Ascending aorta (tissue), 2 donors: ENCODE results near the gene SPNS2. TPM values are rescaled to one million over a fixed set of nuclear protein-coding genes. Genes with fewer than 3 reads are reported as not detected.

Experiments used
- DNase-seq, 2 donors: peaks; one replicate each; pipeline ENCODE4 v3.0.0-alpha.2; 2019; ENCODE audit warnings: low spot score in 2 of 2
- H3K27ac ChIP-seq, 2 donors: fragments of 200-600 bp; sonication (generic); one replicate each; pipeline ENCODE4 v1.5.1; 2016 to 2017; ENCODE audit warnings: mild to moderate bottlenecking in 1 of 2
- H3K27me3 ChIP-seq: fragments of 200-600 bp; sonication (generic); one replicate; pipeline ENCODE4 v1.5.1; 2017
- H3K36me3 ChIP-seq, 2 donors: fragments of 200-600 bp; sonication (generic); one replicate each; pipeline ENCODE4 v1.5.1; 2016
- H3K4me1 ChIP-seq, 2 donors: fragments of 200-600 bp; sonication (generic); one replicate each; pipeline ENCODE4 v1.5.1; 2016 to 2017; ENCODE audit warnings: mild to moderate bottlenecking in 1 of 2
- H3K4me3 ChIP-seq, 2 donors: fragments of 200-600 bp; sonication (generic); one replicate each; pipeline ENCODE4 v1.5.1; 2016 to 2017; ENCODE audit warnings: mild to moderate bottlenecking in 1 of 2
- H3K9me3 ChIP-seq, 2 donors: fragments of 200-600 bp; sonication (generic); one replicate each; pipeline ENCODE4 v1.5.1; 2016
- CTCF ChIP-seq, 3 experiments: fragments of 200-600 bp in 2 of 3; fragments of 450-650 bp in 1 of 3; sonication (generic) in 2 of 3; IDR thresholded peaks; one replicate each; pipeline ENCODE4 v1.5.1; 2016 to 2019; ENCODE audit warnings: antibody characterized with exemption in 3 of 3, mild to moderate bottlenecking in 1 of 3, moderate library complexity in 1 of 3
- intact Hi-C: fragments of 100-400 bp; cut with DNase I; formaldehyde crosslinking; loops from one replicate; pipeline ENCODE4 v1.15.1; 2023
- total RNA-seq: library from RNA; depleted of rRNA; stranded (reverse); fragments of >200 nt; gene quantifications from one replicate; pipeline ENCODE4 v1.1.0, GENCODE V29; 2016

SPNS2 gene
- total RNA-seq, 1 donor from 2014 or later = 107 TPM

- no peak overlapping the region for H3K4me3 ChIP-seq
- H3K36me3 ChIP-seq = no peaks in the 10 kb centered on the region
- H3K4me1 ChIP-seq = peaks cover 2 to 9% of the 10 kb centered on the region in 2 donors
- no peak for TF ChIP-seq CTCF (IDR thresholded peaks at IDR 0.05)
- peaks cover 14% of the 10 kb centered on the region for H3K27me3 ChIP-seq
- no peak for DNase-seq
- intact Hi-C loops = no loop called here
- H3K27ac ChIP-seq = no peak overlapping the region
- H3K9me3 ChIP-seq = no peaks in the 10 kb centered on the region
These were observed 89.1 kb downstream of the SPNS2 start for GRCh38 chr17:4587803-4588202.

- DNase-seq = no peak
- H3K4me3 ChIP-seq = no peak overlapping the region
These were observed 89.7 kb downstream of the SPNS2 start for GRCh38 chr17:4588391-4588790.

More at GRCh38 chr17:4588391-4588790, 89.7 kb downstream of the SPNS2 start:
- Histone ChIP-seq H3K9me3 (no peaks in the 10 kb centered on the region), H3K27ac (no peak overlapping the region), H3K36me3 (no peaks in the 10 kb centered on the region), H3K27me3 (peaks cover 14% of the 10 kb centered on the region), H3K4me1 (peaks cover 2 to 9% of the 10 kb centered on the region in 2 donors)
- TF ChIP-seq CTCF (IDR thresholded peaks at IDR 0.05) = no peak
- intact Hi-C loops = no loop called here

Other genes with a start within 250 kb of the SPNS2 start
- 16.2 TPM for gene ANKFY1, start 234.9 kb upstream of the SPNS2 start, total RNA-seq
- 27.9 TPM for gene UBE2G1, start 132.2 kb upstream of the SPNS2 start, total RNA-seq
- not detected for gene SPNS3, start 64.9 kb upstream of the SPNS2 start, total RNA-seq
- gene MYBBP1A, start 56.5 kb downstream of the SPNS2 start, total RNA-seq = 94.5 TPM
- gene GGT6, start 61.7 kb downstream of the SPNS2 start, total RNA-seq = not detected
- 15.6 TPM for gene SMTNL2, start 85.6 kb downstream of the SPNS2 start, total RNA-seq
- not detected for gene ALOX15, start 142.8 kb downstream of the SPNS2 start, total RNA-seq
- gene PELP1, start 205.3 kb downstream of the SPNS2 start, total RNA-seq = 22.8 TPM
- gene ARRB2, start 211.8 kb downstream of the SPNS2 start, total RNA-seq = 43.4 TPM
- gene MED11, start 232.5 kb downstream of the SPNS2 start, total RNA-seq = 10.9 TPM
- not detected for gene ZMYND15, start 241.0 kb downstream of the SPNS2 start, total RNA-seq
- gene CXCL16, start 241.0 kb downstream of the SPNS2 start, total RNA-seq = 12.5 TPM